Endothelial cell of umbilical vein (primary cell): ENCODE data around the gene STX1A. TPM values are rescaled to one million over a fixed set of nuclear protein-coding genes. Genes with fewer than 3 reads are reported as not detected.

Source experiments
- BruUV-seq: library from RNA; stranded (reverse); fragments of 400-500 nt; replicated peaks from 2 replicates; lab custom pipeline; 2021; lab: Mats Ljungman, UMichigan
- CTCF ChIA-PET: fragments of 300-600, 350-600 bp; sonication (Branson Sonifier 250); formaldehyde crosslinking; loops from one replicate; lab custom pipeline; 2021; ENCODE audit warnings: antibody characterized with exemption, inconsistent platforms; lab: Charles Lee
- POLR2A ChIA-PET: fragments of 300-600, 350-600 bp; sonication (Branson Sonifier 250); formaldehyde crosslinking; loops from one replicate; lab custom pipeline; 2021; ENCODE audit warnings: antibody characterized with exemption, inconsistent platforms; lab: Charles Lee
- DNase-seq: peaks from one replicate; pipeline ENCODE4 v3.0.0-alpha.2; 2011; ENCODE audit warnings: low read depth, low spot score
- FAIRE-seq: peaks from 2 replicates; lab custom pipeline; 2011; peaks lifted over from hg19 to GRCh38; lab: Jason Lieb, UNC
- H2AFZ ChIP-seq: 2 replicates; pipeline ENCODE4 v1.6.0; 2012; ENCODE audit warnings: low read depth, low read length, control low read depth, inconsistent platforms
- H3K27ac ChIP-seq: 2 replicates; pipeline ENCODE4 v1.5.1; 2011; ENCODE audit warnings: low read depth, mild to moderate bottlenecking, control low read depth, low read length, moderate library complexity; ENCODE audit not compliant: insufficient read depth
- H3K27me3 ChIP-seq, 2 experiments: 2 replicates each; pipeline versions ENCODE4 v1.6.0 to v1.6.1; 2011; ENCODE audit warnings: low read length in 2 of 2, mixed read lengths in 1 of 2; ENCODE audit not compliant: control insufficient read depth in 2 of 2, insufficient read depth in 2 of 2
- H3K36me3 ChIP-seq, 2 experiments: 2 replicates in 1 of 2; 3 replicates in 1 of 2; pipeline ENCODE4 v1.5.1; 2011; ENCODE audit warnings: low read length in 2 of 2, mild to moderate bottlenecking in 1 of 2, moderate library complexity in 1 of 2; ENCODE audit not compliant: control insufficient read depth in 2 of 2, insufficient read depth in 2 of 2; ENCODE audit errors: extremely low read depth in 1 of 2
- H3K4me1 ChIP-seq: 3 replicates; pipeline ENCODE4 v1.5.1; 2011; ENCODE audit warnings: mild to moderate bottlenecking, low read length; ENCODE audit not compliant: control insufficient read depth, insufficient read depth; ENCODE audit errors: extremely low read depth
- H3K4me2 ChIP-seq: 2 replicates; pipeline ENCODE4 v1.6.1; 2011; ENCODE audit warnings: low read length, control low read depth, mixed read lengths; ENCODE audit not compliant: insufficient read depth
- H3K4me3 ChIP-seq, 3 experiments: fragments of 200-600 bp in 1 of 3; sonication (generic), shearing (Covaris generic) in 1 of 3; replicated peaks in 1 of 3; 2 replicates each; pipeline ENCODE4 v1.5.1; 2011 to 2016; ENCODE audit warnings: control low read depth in 3 of 3, low read length in 3 of 3, mild to moderate bottlenecking in 2 of 3, inconsistent platforms in 1 of 3, low read depth in 1 of 3, moderate library complexity in 1 of 3; ENCODE audit not compliant: insufficient read depth in 1 of 3
- H3K79me2 ChIP-seq: 2 replicates; pipeline ENCODE4 v1.6.0; 2012; ENCODE audit warnings: low read length, inconsistent platforms; ENCODE audit not compliant: control insufficient read depth, insufficient read depth
- H3K9ac ChIP-seq: replicated peaks from 2 replicates; pipeline ENCODE3; 2011; ENCODE audit warnings: low read length, control low read depth; ENCODE audit not compliant: insufficient read depth; ENCODE audit errors: extremely low read depth
- H3K9me1 ChIP-seq: replicated peaks from 3 replicates; pipeline ENCODE4 v1.6.0; 2011; ENCODE audit warnings: mild to moderate bottlenecking, low read length; ENCODE audit not compliant: control insufficient read depth, insufficient read depth; ENCODE audit errors: extremely low read depth
- H3K9me3 ChIP-seq: replicated peaks from 2 replicates; pipeline ENCODE4 v1.5.1; 2012; ENCODE audit warnings: low read length, inconsistent platforms; ENCODE audit not compliant: control insufficient read depth, insufficient read depth
- H4K20me1 ChIP-seq: replicated peaks from 2 replicates; pipeline ENCODE3; 2011; ENCODE audit warnings: mild to moderate bottlenecking, low read length; ENCODE audit not compliant: control insufficient read depth, insufficient read depth; ENCODE audit errors: extremely low read depth
- GATA2 ChIP-seq: IDR thresholded peaks from 2 replicates; pipeline ENCODE4 v1.7.0; 2011; ENCODE audit warnings: low read depth, mild to moderate bottlenecking, moderate library complexity, mixed read lengths, low read length; ENCODE audit not compliant: insufficient read length, insufficient read depth
- JUN ChIP-seq: IDR thresholded peaks from 2 replicates; pipeline ENCODE4 v1.6.1; 2011; ENCODE audit warnings: borderline replicate concordance, low read depth; ENCODE audit not compliant: insufficient read length, insufficient read depth
- MAX ChIP-seq: IDR thresholded peaks from 2 replicates; pipeline ENCODE4 v1.6.1; 2011; ENCODE audit not compliant: insufficient read depth, insufficient read length
- MYC ChIP-seq: IDR thresholded peaks from one replicate; pipeline ENCODE4 v1.6.1; 2011; ENCODE audit warnings: mild to moderate bottlenecking, low read depth, low read length
- POLR2A ChIP-seq: IDR thresholded peaks from 2 replicates; pipeline ENCODE4 v1.6.1; 2012; ENCODE audit warnings: low read depth, mild to moderate bottlenecking, control low read depth, low read length
- POLR2AphosphoS5 ChIP-seq: IDR thresholded peaks from 2 replicates; pipeline ENCODE4 v1.6.1; 2012; ENCODE audit warnings: low read depth, mild to moderate bottlenecking, control low read depth, low read length, moderate library complexity; ENCODE audit not compliant: insufficient read depth
- dilution Hi-C: fragments of 300-500 bp; cut with MboI; formaldehyde crosslinking; loops from one replicate; pipeline ENCODE4 v1.15.0; 2019; ENCODE audit warnings: low sequenced_read_pairs; ENCODE audit not compliant: extremely low pct_ligation_motif_present
- intact Hi-C: fragments of 100-400 bp; cut with micrococcal nuclease; formaldehyde crosslinking; loops from one replicate; pipeline ENCODE4 v1.10.0; 2022
- polyA plus RNA-seq, 4 experiments: library from polyadenylated mRNA; depleted of rRNA in 3 of 4; stranded (reverse) in 3 of 4; unstranded in 1 of 4; fragments of >200 nt; gene quantifications; 2 replicates each; pipeline versions ENCODE4 v1.2.1 to v1.2.3, GENCODE V29; 2011 to 2012; ENCODE audit warnings: missing spikeins in 1 of 4
- total RNA-seq: library from RNA; stranded (reverse); gene quantifications from 2 replicates; pipeline ENCODE4 v1.2.3, GENCODE V29; 2021

Gene STX1A
- total and polyA plus RNA-seq, 2 donors (not counting 3 experiments of a cell fraction or from before 2014, with no cell fraction given), result 13.1 to 20.8 TPM

- intact Hi-C loops (loop anchor here (1.0 kb wide), 2 partner anchors 113 to 117 kb away; no protein-coding TSS in a partner anchor), dilution Hi-C loops (no loop called here)
- DNase-seq (peak; percentile 96), FAIRE-seq (peak; percentile 96)
- Histone ChIP-seq H3K79me2 (no peaks in the 10 kb centered on the region), H3K27me3 (no peaks in the 10 kb centered on the region), H3K4me3 (peak within 1 kb of the TSS; percentile 52 to 84 (median 79)), H3K9ac (peak within 1 kb of the TSS; percentile 82), H3K36me3 (no peaks in the 10 kb centered on the region), H3K9me3 (no peaks in the 10 kb centered on the region), H3K27ac (peak within 1 kb of the TSS; percentile 41), H4K20me1 (no peaks in the 10 kb centered on the region), H3K4me1 (peaks cover 8% of the 10 kb centered on the region), H3K9me1 (no peaks in the 10 kb centered on the region), H2AFZ (peak within 1 kb of the TSS; percentile 96), H3K4me2 (peak within 1 kb of the TSS; percentile 76)
- CTCF ChIA-PET, result interaction anchor here (0.7 to 2.7 kb wide), 13 partner anchors 10 to 182 kb away, joined by 3 to 22 read pairs (median 4); partner anchors contain the start of gene METTL27
- TF ChIP-seq JUN (no peak), POLR2A (peak; percentile 89), POLR2AphosphoS5 (peak; percentile 38), MYC (no peak), GATA2 (no peak)
- no TSS peak for BruUV-seq
- POLR2A ChIA-PET, result interaction anchor here (0.6 to 1.1 kb wide), 5 partner anchors 18 to 286 kb away, joined by 3 to 4 read pairs (median 4); partner anchors contain the start of gene BAZ1B
Measured at GRCh38 chr7:73738612-73739386, 19.3 kb upstream of the STX1A start, which contains the start of gene ABHD11. TSS of gene ABHD11 (minus strand) at chr7:73738802. CDS start at chr7:73738770, 32 bp downstream.

- Histone ChIP-seq H3K27me3 (no peaks in the 10 kb centered on the region), H3K27ac (peak overlapping the region; percentile 23), H3K9ac (peak overlapping the region; percentile 63), H3K79me2 (no peaks in the 10 kb centered on the region), H4K20me1 (no peaks in the 10 kb centered on the region), H3K9me3 (no peaks in the 10 kb centered on the region), H3K9me1 (no peaks in the 10 kb centered on the region), H2AFZ (peak overlapping the region; percentile 94), H3K4me2 (peak overlapping the region; percentile 76), H3K36me3 (no peaks in the 10 kb centered on the region), H3K4me1 (peaks cover 8% of the 10 kb centered on the region), H3K4me3 (peak overlapping the region; percentile 39 to 84 (median 79))
- TF ChIP-seq MAX, result no peak
- peak; percentile 16 for TF ChIP-seq POLR2AphosphoS5
- ChIA-PET CTCF (interaction anchor here (0.7 to 2.7 kb wide), 12 partner anchors 10 to 182 kb away, joined by 3 to 22 read pairs (median 4); partner anchors contain the start of gene METTL27), POLR2A (interaction anchor here (0.6 to 1.1 kb wide), 4 partner anchors 21 to 286 kb away, joined by 3 to 4 read pairs (median 4); partner anchors contain the start of gene BAZ1B)
- BruUV-seq, result TSS peak; percentile 45
- intact Hi-C loops (loop anchor here (1.0 kb wide), 2 partner anchors 113 to 117 kb away; no protein-coding TSS in a partner anchor), dilution Hi-C loops (no loop called here)
- peak; percentile 52 for DNase-seq
- no peak for FAIRE-seq
Measured at GRCh38 chr7:73738220-73738611, 18.7 kb upstream of the STX1A start.
